ENCODE measurements around the gene RSPRY1. TPM values are rescaled to one million over a fixed set of nuclear protein-coding genes. Genes with fewer than 3 reads are reported as not detected.
A peak's percentile ranks its signal among the peaks of the same experiment; 100 is the strongest.

RSPRY1 gene
- total and polyA plus RNA-seq, 2 experiments from 2014 or later, result 39.1 to 42.7 TPM

GRCh38 chr16:57202095-57202886, 16.2 kb downstream of the RSPRY1 start:
- no peak overlapping the region for H3K27ac ChIP-seq
- H3K9ac ChIP-seq, result no peak overlapping the region
- peaks cover 82% of the 10 kb centered on the region for H3K79me2 ChIP-seq (ENCODE audit: insufficient read depth)

GRCh38 chr16:57203451-57203850, 17.3 kb downstream of the RSPRY1 start:
- no peaks in the 10 kb centered on the region for H3K27me3 ChIP-seq (replicated peaks; ENCODE audit: insufficient read depth)
- no peak overlapping the region for H3K9ac ChIP-seq
- no peaks in the 10 kb centered on the region for H3K9me2 ChIP-seq (ENCODE audit: insufficient read depth)
- no peak overlapping the region for H2AFZ ChIP-seq
- peak; percentile 48 for DNase-seq
- peaks cover 11% of the 10 kb centered on the region; the same call in 1 of the 2 replicates for H3F3A ChIP-seq (ENCODE audit: insufficient read depth)
- peak overlapping the region; percentile 27; the same call in 1 of the 2 replicates for H3K27ac ChIP-seq
- no peak for TF ChIP-seq EZH2phosphoT487 (IDR thresholded peaks at IDR 0.05; ENCODE audit: insufficient read depth, low read depth)
- in situ Hi-C loops (cut with MboI), result no loop called here
- peaks cover 22% of the 10 kb centered on the region for H3K36me3 ChIP-seq (ENCODE audit: low read depth)
- H3K79me2 ChIP-seq (ENCODE audit: insufficient read depth), result peaks cover 78% of the 10 kb centered on the region
- no peaks in the 10 kb centered on the region for H3K9me3 ChIP-seq (ENCODE audit: low read depth)
- WGBS, 2 experiments (ENCODE audit: low coverage in 1 of 2, low lambda C conversion rate in 2 of 2, missing lambda C conversion rate in 2 of 2), result 13 to 18% methylated on average over 1 of the region's 1 CpG
- H3K4me3 ChIP-seq, result no peak overlapping the region
- no peaks in the 10 kb centered on the region for H4K20me1 ChIP-seq (ENCODE audit: insufficient read depth)
- H3K4me1 ChIP-seq (ENCODE audit: insufficient read depth), result peaks cover 8% of the 10 kb centered on the region
- peak overlapping the region; percentile 8 for H3K4me2 ChIP-seq (ENCODE audit: unreplicated experiment)

More at GRCh38 chr16:57202095-57202886, 16.2 kb downstream of the RSPRY1 start:
- Histone ChIP-seq H3K4me3 (no peak overlapping the region), H3K4me2 (ENCODE audit: unreplicated experiment) (no peak overlapping the region), H3K9me3 (ENCODE audit: low read depth) (no peaks in the 10 kb centered on the region), H2AFZ (no peak overlapping the region), H3K27me3 (replicated peaks; ENCODE audit: insufficient read depth) (no peaks in the 10 kb centered on the region), H4K20me1 (ENCODE audit: insufficient read depth) (no peaks in the 10 kb centered on the region), H3F3A (ENCODE audit: insufficient read depth) (peaks cover 11% of the 10 kb centered on the region; the same call in 1 of the 2 replicates), H3K9me2 (ENCODE audit: insufficient read depth) (no peaks in the 10 kb centered on the region), H3K36me3 (ENCODE audit: low read depth) (peaks cover 17% of the 10 kb centered on the region), H3K4me1 (ENCODE audit: insufficient read depth) (peaks cover 11% of the 10 kb centered on the region)
- in situ Hi-C loops (cut with MboI), result no loop called here
- WGBS, 2 experiments (ENCODE audit: low coverage in 1 of 2, low lambda C conversion rate in 2 of 2, missing lambda C conversion rate in 2 of 2), result 83 to 86% methylated on average over 7 of the region's 7 CpGs
- TF ChIP-seq EZH2 (IDR thresholded peaks at IDR 0.05; ENCODE audit: insufficient read depth, poor library complexity, severe bottlenecking) (no peak), EZH2phosphoT487 (IDR thresholded peaks at IDR 0.05; ENCODE audit: insufficient read depth, low read depth) (no peak)
- DNase-seq, result no peak

DNA sequence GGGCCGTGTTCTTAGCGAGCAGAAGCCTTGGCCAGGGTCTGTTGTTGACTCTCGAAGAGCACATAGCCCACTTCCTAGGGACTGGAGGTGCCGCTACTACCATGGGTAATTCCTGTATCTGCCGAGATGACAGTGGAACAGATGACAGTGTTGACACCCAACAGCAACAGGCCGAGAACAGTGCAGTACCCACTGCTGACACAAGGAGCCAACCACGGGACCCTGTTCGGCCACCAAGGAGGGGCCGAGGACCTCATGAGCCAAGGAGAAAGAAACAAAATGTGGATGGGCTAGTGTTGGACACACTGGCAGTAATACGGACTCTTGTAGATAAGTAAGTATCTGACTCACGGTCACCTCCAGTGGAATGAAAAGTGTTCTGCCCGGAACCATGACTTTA, 18.5 kb downstream of the RSPRY1 start:
- Histone ChIP-seq H2AFZ (no peak overlapping the region), H3K9ac (no peak overlapping the region), H3K9me2 (ENCODE audit: insufficient read depth) (no peaks in the 10 kb centered on the region), H3K79me2 (ENCODE audit: insufficient read depth) (peaks cover 66% of the 10 kb centered on the region), H3K9me3 (ENCODE audit: low read depth) (no peaks in the 10 kb centered on the region), H3K27ac (no peak overlapping the region), H3K4me1 (ENCODE audit: insufficient read depth) (peaks cover 8% of the 10 kb centered on the region), H3F3A (ENCODE audit: insufficient read depth) (peaks cover 11% of the 10 kb centered on the region; the same call in 1 of the 2 replicates), H3K36me3 (ENCODE audit: low read depth) (peaks cover 28% of the 10 kb centered on the region), H3K4me3 (no peak overlapping the region), H3K27me3 (replicated peaks; ENCODE audit: insufficient read depth) (no peaks in the 10 kb centered on the region), H3K4me2 (ENCODE audit: unreplicated experiment) (no peak overlapping the region), H4K20me1 (ENCODE audit: insufficient read depth) (no peaks in the 10 kb centered on the region)
- no peak for DNase-seq
- TF ChIP-seq EZH2phosphoT487 (IDR thresholded peaks at IDR 0.05; ENCODE audit: insufficient read depth, low read depth) (no peak), EZH2 (IDR thresholded peaks at IDR 0.05; ENCODE audit: insufficient read depth, poor library complexity, severe bottlenecking) (no peak)
- 80 to 85% methylated on average over 12 of the region's 12 CpGs for WGBS, 2 experiments (ENCODE audit: low coverage in 1 of 2, low lambda C conversion rate in 2 of 2, missing lambda C conversion rate in 2 of 2)
- in situ Hi-C loops (cut with MboI), result no loop called here

DNA sequence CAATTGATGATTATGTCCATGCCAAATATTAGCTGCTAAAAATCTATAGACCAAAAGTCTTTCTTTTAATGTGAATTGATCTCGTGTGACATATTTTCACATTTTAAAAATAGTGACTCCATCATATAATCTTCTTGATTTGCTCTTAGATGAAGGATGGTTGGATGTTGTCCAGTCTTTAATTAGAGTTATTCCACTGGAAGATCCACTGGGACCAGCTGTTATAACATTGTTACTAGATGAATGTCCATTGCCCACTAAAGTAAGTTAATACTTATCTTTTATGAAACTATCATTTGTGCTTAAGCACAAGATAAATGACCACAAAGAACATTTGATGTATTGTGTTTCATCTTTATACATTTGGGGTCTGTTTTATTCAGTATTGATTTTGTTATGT, 22.8 kb downstream of the RSPRY1 start:
- H4K20me1 ChIP-seq (ENCODE audit: insufficient read depth), result no peaks in the 10 kb centered on the region
- no peak overlapping the region for H2AFZ ChIP-seq
- no peaks in the 10 kb centered on the region for H3K9me2 ChIP-seq (ENCODE audit: insufficient read depth)
- H3K4me2 ChIP-seq (ENCODE audit: unreplicated experiment), result no peak overlapping the region
- H3K79me2 ChIP-seq (ENCODE audit: insufficient read depth), result peaks cover 51% of the 10 kb centered on the region
- no peak for TF ChIP-seq EZH2 (IDR thresholded peaks at IDR 0.05; ENCODE audit: insufficient read depth, poor library complexity, severe bottlenecking)
- TF ChIP-seq EZH2phosphoT487 (IDR thresholded peaks at IDR 0.05; ENCODE audit: insufficient read depth, low read depth), result no peak
- no peak overlapping the region for H3K27ac ChIP-seq
- no peak for DNase-seq
- no peak overlapping the region for H3K9ac ChIP-seq
- H3K4me1 ChIP-seq (ENCODE audit: insufficient read depth), result no peaks in the 10 kb centered on the region
- 83 to 100% methylated on average over 1 of the region's 1 CpG for WGBS, 2 experiments (ENCODE audit: low coverage in 1 of 2, low lambda C conversion rate in 2 of 2, missing lambda C conversion rate in 2 of 2)
- no peak overlapping the region for H3K4me3 ChIP-seq
- 0 out of 2 replicates have a peak, but pooled peaks cover under 1% of the 10 kb centered on the region for H3F3A ChIP-seq (ENCODE audit: insufficient read depth)
- H3K27me3 ChIP-seq (replicated peaks; ENCODE audit: insufficient read depth), result no peaks in the 10 kb centered on the region
- in situ Hi-C loops (cut with MboI), result no loop called here
- H3K36me3 ChIP-seq (ENCODE audit: low read depth), result peaks cover 62% of the 10 kb centered on the region
- H3K9me3 ChIP-seq (ENCODE audit: low read depth), result no peaks in the 10 kb centered on the region

Data from GM23248 (cell line).